HG03103 (cell line): ENCODE data around the gene SPTLC2.

Experiments used
- ATAC-seq: cut with Tn5 transposase; IDR thresholded peaks from one replicate; pipeline ENCODE4 v1.9.1; 2021; ENCODE audit warnings: low read depth; ENCODE audit not compliant: unreplicated experiment

The SPTLC2 gene

GRCh38 chr14:77623201-77623600 is 6.8 kb upstream of the SPTLC2 start:
- no peak for ATAC-seq

DNA sequence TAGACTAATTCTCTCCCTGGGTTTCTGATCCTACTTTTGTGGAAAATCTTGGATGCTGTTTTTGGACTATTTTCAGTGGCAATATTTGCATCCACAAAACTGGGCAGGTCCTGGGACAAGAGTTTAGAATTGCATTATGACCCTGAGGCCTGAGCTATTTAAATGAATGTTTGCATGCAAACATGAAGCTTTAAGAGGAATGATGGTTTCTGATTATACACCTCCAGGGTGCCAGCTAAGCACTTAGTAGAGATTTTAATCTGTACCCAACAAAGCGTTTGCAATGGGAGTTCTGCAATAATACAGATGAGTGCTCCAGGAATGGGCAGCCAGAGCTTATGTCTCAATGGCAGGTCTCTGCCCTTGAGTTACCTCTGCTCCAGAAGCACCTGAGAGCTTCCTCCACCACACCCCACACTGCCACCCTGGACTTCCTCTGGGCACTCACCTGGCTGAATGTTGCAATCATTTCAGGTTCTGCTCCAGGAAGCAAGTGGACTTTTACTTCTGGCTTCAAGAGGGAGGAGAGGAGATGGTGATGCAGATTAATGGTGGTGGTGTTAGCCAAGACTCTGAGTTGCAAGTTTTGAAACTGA is 6.0 kb upstream of the SPTLC2 start:
- ATAC-seq = no peak

- ATAC-seq = no peak
Observed at GRCh38 chr14:77620222-77620870, 3.9 kb upstream of the SPTLC2 start.

DNA sequence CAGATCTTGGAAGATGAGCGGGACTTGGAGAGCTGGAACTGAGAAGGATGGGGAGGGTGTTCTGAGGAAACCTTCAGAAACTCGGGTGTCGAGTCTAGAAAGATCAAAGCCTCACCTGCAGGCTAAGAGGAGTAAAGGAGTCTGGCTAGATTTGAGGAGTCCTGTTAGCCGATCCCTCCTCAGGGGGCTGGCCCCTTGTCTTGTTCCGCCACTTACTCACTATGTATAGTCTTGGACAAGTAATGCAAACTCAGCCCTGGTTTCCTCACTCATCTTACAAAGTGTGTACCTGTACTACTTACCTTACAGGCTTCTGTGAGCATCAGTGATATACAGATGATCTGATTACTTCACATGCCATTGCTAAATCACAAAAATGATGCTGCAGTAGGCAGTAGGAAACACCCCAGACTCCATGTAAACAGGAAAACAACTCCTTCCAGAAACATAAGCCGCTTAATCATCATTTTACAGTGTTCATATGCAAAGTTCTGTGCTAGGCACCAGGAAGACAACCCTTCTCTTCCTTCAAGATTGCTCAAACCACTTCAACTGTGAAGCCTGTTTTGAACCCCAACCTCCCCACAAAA is 2.0 kb upstream of the SPTLC2 start:
- ATAC-seq = no peak

GRCh38 chr14:77616133-77616453 is 344 bp downstream of the SPTLC2 start:
- no peak for ATAC-seq

DNA sequence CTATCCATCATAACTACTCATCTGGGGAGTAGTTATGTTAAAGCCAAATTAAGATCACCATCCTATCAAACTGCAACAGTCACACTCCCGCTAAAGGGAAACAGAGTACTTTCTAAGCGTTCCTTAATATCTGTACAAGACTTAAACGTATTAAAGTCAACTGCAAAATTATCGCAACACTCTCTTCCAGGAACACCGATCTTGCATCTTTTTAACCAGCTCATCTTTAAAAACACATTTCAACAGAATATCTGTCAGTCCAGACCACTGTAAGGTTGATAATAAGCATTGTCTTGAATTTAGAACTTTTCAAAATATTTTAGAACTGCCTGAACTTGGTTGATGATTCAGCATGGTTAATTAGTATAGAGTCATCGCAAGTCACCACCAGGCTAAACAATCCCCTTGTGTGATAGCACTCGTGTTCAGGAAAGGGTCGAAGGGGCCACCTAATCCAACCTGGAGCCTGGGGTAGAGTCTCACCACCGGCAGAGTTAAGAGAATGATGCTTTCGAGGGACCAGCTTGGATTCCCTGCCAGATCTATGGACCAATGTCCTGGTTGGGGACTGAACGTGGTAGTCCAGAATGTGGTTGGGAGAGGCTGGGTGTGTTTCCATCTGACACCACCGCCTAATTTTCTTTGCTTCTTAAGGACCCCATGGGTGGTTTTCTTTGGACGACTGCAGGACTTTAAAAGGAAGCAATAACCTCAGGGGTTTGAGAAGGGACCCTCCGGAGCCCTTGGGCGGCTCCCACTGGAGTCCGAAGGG is 890 bp downstream of the SPTLC2 start:
- no peak for ATAC-seq

- ATAC-seq = no peak
Observed at GRCh38 chr14:77613201-77613600, 3.2 kb downstream of the SPTLC2 start.

GRCh38 chr14:77612011-77612620 is 4.3 kb downstream of the SPTLC2 start:
- ATAC-seq = no peak

DNA sequence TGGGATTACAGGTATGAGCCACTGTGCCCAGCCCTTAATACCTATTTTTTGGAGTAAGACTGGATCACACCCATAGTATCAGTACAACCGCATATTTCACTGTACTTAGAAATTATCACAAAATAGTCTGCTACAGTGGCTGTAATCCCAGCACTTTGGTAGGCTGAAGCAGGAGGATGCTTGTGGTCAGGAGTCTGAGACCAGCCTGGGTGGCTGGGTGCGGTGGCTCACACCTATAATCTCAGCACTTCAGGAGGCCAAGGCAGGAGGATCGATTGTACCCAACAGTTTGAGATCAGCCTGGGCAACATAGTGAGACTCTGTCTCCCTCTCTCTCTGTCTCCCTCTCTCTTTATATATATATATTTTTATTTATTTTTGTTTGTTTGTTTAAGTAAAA is 5.9 kb downstream of the SPTLC2 start:
- ATAC-seq = no peak

DNA sequence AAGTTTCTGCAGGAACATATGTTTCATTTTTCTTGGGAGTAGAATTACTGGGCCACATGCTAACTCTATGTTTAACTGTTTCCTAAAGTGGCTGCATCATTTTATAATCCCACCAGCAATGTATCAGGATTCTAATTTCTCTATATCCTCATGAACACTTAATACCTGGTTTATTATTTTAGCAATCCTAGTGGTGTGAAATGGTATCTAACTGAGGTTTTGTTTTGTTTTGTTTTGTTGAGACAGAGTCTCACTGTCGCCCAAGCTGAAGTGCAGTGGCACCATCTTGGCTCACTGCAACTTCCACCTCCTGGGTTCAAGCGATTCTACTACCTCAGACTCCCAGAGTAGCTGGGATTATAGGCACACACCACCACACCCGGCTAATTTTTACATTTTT is 6.5 kb downstream of the SPTLC2 start:
- ATAC-seq = no peak

GRCh38 chr14:77607741-77608302 is 8.6 kb downstream of the SPTLC2 start:
- ATAC-seq = peak; percentile 52

- no peak for ATAC-seq
Observed at GRCh38 chr14:77605392-77605972, 11.0 kb downstream of the SPTLC2 start.

- no peak for ATAC-seq
Observed at GRCh38 chr14:77603654-77604255, 12.7 kb downstream of the SPTLC2 start.

DNA sequence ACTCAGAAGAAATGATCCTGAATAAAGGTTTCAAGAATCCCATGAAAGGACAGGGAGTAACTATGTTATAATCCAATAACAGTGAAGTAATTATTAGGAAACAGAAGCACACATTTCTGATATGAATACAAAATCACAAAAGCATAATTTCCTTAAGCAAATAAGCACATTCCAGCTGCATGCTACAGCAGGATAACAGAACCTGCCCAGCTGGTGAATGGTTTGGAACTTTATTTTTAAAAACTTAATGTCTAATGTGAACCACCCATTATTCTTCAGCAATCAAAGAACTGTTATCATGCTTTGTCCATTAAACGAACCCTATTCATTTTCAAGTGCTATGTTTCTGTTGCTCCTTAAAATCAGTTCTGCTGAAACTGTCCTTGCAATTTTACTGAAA is 13.4 kb downstream of the SPTLC2 start:
- ATAC-seq = no peak

DNA sequence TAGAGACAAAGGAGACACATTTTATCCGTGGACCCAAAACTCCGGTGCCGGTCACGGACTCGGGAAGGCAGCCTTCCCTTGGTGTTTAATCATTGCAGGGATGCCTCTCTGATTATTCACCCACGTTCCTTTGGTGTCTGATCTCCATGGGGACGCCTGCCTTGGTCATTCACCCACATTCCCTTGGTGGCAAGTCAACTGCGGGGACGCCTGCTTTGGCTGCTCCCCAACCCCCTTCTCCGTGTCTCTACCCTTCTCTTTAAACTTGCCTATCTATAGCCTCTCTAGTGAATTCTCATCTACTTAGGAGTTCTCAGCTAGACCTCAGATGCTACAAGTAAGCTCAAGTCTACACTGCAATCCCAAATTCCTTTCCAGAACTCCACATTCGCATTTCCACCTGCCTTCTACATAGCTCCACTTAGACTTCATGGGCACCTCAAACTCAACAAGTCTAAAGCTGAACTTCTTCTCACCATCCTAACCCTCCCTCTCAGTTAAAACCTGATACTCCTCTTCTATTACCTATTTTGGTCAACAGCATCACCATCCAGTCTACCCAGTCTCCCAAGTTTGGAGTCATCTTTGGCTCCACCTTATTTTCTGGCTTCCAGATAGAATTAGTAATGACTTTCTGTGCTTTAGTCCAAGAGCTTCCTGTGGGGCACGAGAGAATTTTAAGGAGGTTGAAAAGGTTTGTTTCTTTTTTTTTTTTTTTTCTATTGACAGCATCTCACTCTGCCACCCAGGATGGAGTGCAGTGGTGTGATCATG is 14.4 kb downstream of the SPTLC2 start:
- ATAC-seq = no peak

DNA sequence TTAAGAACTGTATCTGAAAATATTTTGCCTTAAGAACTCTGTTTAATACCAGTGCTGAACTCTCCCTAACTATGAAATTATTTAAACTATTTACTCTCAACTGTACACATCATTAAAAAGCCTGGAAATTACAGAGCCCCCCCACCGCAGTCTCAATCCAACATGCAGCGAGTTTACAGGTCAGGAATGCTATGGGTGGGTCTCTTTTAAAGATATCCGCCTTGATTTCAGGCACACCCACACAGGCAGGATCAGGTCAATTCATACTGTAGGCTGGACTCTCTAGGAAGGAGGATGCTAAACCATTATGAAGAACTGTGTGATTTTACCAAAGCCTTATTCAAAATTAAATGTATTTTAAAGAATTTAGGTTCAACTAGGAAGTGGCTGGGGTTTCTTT is 16.5 kb downstream of the SPTLC2 start:
- ATAC-seq = no peak

DNA sequence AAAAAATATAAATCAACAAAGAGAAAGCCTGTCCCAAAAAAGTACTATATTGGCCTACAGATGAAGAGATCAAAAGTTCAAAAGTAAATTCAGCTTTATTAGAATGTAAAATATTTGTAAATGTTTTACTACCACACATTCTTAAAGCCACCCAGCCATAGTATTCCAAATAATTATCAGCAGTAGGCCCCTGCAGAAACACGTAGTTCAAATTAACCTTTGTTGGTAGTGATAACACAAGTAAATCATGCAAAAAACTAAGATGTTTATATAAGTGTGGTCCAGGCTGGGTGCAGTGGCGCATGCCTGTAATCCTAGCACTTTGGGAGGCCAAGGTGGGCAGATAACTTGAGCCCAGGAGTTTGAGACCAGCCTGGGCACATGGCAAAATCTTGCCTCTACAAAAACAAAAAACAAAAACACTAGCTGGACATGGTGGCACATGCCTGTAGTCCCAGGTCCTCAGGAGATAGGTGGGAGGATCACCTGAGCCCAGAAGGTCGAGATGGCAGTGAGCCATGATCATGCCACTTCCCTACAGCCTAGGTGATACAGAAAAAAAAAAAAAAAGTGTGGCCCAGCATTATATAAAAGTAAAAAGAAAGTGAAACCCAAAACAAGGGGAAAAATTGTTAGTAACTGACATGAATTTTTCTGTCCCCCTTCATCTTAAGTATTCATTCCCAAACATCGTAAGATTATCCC is 17.9 kb downstream of the SPTLC2 start:
- no peak for ATAC-seq

GRCh38 chr14:77593501-77593961 is 22.9 kb downstream of the SPTLC2 start:
- peak; percentile 65 for ATAC-seq
